Dermis blood vessel endothelial cell (primary cell): ENCODE results near the gene FAM163A. TPM values are rescaled to one million over a fixed set of nuclear protein-coding genes. Genes with fewer than 3 reads are reported as not detected.

ENCODE experiments used
- DNase-seq: peaks from one replicate; pipeline ENCODE4 v3.0.0; 2010
- total RNA-seq: library from RNA; depleted of rRNA; stranded (reverse); fragments of >200 nt; gene quantifications from 2 replicates; pipeline ENCODE4 v1.2.3, GENCODE V29; 2014

The FAM163A gene
- total RNA-seq, 1 donor from 2014 or later, result under 0.01 TPM

DNA sequence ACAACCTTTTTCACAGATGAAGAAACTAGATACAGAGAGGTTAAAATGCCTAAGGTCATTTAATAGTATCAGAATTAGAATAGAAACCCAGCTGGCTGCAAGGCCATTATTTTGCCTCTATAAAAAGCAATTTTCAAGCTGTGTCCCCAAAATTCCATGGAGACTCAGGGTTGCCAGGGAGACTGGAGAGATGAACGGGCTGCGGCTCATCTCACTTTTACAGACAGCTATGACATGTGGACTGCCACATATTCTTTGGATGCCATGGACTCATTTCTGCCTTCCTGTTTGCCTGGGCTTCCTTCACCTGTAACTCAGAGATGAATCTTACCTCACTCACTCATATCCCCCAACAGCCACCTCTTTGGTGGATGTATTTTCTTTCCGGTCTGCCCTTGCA is 117.6 kb downstream of the FAM163A start:
- no peak for DNase-seq

DNA sequence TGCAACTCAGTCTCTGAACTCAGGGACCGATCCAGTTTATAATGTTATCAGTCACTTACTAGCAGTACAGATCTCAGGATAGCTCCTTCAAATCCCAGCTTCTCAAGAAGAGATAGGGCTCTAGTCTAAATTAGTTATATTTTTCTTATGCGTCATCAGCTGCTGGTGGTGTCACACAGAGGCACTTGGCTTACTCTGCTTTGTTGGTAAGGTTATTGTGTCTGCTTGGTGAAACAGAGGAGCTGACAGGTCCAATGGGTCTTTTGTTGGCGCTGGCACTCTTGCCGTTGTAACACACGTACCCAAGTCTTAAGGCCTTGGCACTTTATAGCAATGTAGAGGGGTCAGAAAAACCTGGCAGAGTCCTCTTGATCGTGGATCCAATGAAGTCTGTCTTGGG is 122.3 kb downstream of the FAM163A start:
- DNase-seq, result no peak

Other genes with a start within 250 kb of the FAM163A start
- gene NPHS2, start 167.3 kb upstream of the FAM163A start, total RNA-seq, result not detected in 2 replicates
- gene TDRD5, start 151.5 kb upstream of the FAM163A start, total RNA-seq, result not detected in 2 replicates
- 114 and 160 TPM in 2 replicates for gene TOR1AIP2, start 134.5 kb downstream of the FAM163A start, total RNA-seq
- 36.4 and 48.3 TPM in 2 replicates for gene TOR1AIP1, start 139.0 kb downstream of the FAM163A start, total RNA-seq
- 61.6 and 64.0 TPM in 2 replicates for gene CEP350, start 211.5 kb downstream of the FAM163A start, total RNA-seq